SIG-M5 treated with dmso at 0.1 percent for 504 hours (cell line): ENCODE data around the gene SUN2.

Source experiments
- DNase-seq: peaks from one replicate; lab custom pipeline; 2025; ENCODE audit not compliant: unreplicated experiment; lab: John Stamatoyannopoulos, UW

SUN2 gene

GRCh38 chr22:38737302-38738060 lies 18.3 kb downstream of the SUN2 start:
- no peak for DNase-seq

GRCh38 chr22:38736257-38736570 lies 19.6 kb downstream of the SUN2 start:
- DNase-seq, result no peak

GRCh38 chr22:38735465-38736256 lies 20.1 kb downstream of the SUN2 start:
- no peak for DNase-seq

GRCh38 chr22:38735126-38735464 lies 20.7 kb downstream of the SUN2 start:
- DNase-seq, result no peak

GRCh38 chr22:38734421-38735100 lies 21.2 kb downstream of the SUN2 start:
- DNase-seq, result no peak

- no peak for DNase-seq
Observed at GRCh38 chr22:38733724-38734381, 21.9 kb downstream of the SUN2 start.

GRCh38 chr22:38733329-38733723 lies 22.5 kb downstream of the SUN2 start:
- DNase-seq, result no peak

- no peak for DNase-seq
Observed at GRCh38 chr22:38732251-38732815, 23.5 kb downstream of the SUN2 start.

GRCh38 chr22:38731703-38732161 lies 24.1 kb downstream of the SUN2 start:
- DNase-seq, result no peak

GRCh38 chr22:38730411-38730871 lies 25.4 kb downstream of the SUN2 start:
- no peak for DNase-seq

- DNase-seq, result no peak
Observed at GRCh38 chr22:38729946-38730345, 25.9 kb downstream of the SUN2 start.

GRCh38 chr22:38728871-38729796 lies 26.7 kb downstream of the SUN2 start:
- no peak for DNase-seq

- DNase-seq, result no peak
Observed at GRCh38 chr22:38727530-38728451, 28.0 kb downstream of the SUN2 start.

- no peak for DNase-seq
Observed at GRCh38 chr22:38727123-38727522, 28.7 kb downstream of the SUN2 start.

- DNase-seq, result no peak
Observed at GRCh38 chr22:38725900-38726655, 29.7 kb downstream of the SUN2 start.

- peak; percentile 31 for DNase-seq
Observed at GRCh38 chr22:38724926-38725571, 30.7 kb downstream of the SUN2 start.

GRCh38 chr22:38724176-38724575 lies 31.6 kb downstream of the SUN2 start:
- no peak for DNase-seq

- DNase-seq, result no peak
Observed at GRCh38 chr22:38721551-38721950, 34.2 kb downstream of the SUN2 start.
